Measurements from ENCODE around the gene AK5.
"Not testable (repeated sequence)": the region's sequence is repeated elsewhere in the genome, so short reads cannot be mapped to it uniquely, and the experiment has no call there.

Gene AK5

DNA sequence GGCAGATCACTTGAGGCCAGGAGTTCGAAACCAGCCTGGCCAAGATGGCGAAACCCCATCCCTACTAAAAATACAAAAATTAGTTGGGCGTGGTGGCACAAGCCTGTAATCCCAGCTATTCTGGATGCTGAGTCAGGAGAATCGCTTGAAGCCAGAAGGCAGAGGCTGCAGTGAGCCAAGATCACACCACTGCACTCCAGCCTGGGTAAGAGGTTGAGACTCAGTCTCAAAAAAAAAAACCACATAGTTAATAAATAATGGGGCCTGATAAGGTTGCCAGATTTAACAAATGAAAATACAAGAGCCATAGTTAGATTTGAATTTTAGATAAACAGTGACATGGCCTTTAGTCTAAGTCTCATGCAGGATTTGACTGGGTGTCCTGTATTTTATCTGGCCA, 225.0 kb downstream of the AK5 start:
- no peak for DNase-seq (ENCODE audit: low spot score)

DNA sequence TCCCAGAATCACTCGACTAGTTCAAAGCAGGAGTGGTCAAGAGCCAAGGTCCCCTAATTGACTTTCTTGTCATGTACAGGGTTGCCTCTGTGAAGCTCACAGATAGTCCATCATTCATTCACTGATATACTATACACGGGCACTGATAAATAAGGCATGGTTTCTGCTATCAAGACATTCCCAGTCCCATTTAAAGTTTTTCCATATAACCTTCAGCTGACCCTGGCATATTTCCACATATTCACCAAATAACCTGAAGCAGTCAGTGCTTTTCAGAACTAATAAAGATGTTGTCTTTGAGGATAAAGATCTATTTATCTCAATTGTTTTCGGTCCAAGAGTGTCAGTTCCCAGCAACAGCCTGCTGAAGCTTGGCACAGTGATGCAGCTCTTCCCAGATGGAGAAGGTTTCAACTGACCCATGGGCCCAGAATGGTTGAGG, 227.3 kb downstream of the AK5 start:
- DNase-seq (ENCODE audit: low spot score), result no peak

DNA sequence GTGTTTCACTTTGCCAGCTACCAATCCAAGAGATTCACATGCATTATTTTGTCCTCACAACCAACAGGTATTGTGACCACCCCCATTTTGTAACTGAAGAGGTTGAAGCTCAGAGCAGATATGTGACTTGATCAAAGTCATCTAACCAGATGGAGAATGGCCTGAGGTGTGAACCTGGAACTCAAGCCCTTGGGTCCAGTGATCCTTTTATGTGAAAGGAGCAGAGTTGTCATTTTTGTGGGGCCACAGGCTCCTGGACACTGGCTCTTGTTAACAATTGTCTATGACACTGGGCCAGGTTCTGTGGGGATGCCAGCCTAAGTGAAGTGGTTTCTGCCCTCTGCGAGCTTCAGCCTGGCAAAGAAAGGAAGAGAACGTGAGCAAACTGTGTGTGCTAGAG, 228.1 kb downstream of the AK5 start:
- no peak for DNase-seq (ENCODE audit: low spot score)

DNA sequence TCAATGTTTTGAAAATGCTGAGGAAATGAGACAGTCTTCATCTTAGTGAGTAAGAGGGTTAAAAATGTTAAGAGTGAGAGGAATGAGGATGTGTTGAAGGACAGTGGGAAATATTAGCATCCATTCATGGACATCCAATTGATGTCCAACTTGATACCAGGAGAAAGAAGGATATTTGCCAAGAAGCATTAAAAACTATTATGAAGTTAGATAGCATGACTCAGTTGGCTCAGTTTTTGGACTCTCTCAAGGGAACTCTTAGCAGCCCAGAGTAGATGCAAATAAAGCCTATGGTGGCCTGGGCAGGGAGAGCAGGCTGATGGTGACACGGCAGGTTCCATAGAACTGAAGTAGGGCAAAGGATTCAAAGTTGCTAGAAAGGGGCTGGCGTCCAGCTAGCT, 229.6 kb downstream of the AK5 start:
- no peak for DNase-seq (ENCODE audit: low spot score)

DNA sequence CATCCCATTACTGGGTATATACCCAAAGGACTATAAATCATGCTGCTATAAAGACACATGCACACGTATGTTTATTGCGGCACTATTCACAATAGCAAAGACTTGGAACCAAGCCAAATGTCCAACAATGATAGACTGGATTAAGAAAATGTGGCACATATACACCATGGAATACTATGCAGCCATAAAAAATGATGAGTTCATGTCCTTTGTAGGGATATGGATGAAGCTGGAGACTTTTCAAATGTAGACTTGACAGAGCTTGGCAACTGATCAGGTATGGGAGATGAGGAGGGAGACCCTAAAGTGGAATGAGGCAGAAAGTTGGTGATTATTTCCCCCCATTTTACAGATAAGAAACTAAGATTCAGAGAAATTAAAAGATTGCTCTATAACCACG, 230.8 kb downstream of the AK5 start:
- not testable (repeated sequence) for DNase-seq (ENCODE audit: low spot score)

DNA sequence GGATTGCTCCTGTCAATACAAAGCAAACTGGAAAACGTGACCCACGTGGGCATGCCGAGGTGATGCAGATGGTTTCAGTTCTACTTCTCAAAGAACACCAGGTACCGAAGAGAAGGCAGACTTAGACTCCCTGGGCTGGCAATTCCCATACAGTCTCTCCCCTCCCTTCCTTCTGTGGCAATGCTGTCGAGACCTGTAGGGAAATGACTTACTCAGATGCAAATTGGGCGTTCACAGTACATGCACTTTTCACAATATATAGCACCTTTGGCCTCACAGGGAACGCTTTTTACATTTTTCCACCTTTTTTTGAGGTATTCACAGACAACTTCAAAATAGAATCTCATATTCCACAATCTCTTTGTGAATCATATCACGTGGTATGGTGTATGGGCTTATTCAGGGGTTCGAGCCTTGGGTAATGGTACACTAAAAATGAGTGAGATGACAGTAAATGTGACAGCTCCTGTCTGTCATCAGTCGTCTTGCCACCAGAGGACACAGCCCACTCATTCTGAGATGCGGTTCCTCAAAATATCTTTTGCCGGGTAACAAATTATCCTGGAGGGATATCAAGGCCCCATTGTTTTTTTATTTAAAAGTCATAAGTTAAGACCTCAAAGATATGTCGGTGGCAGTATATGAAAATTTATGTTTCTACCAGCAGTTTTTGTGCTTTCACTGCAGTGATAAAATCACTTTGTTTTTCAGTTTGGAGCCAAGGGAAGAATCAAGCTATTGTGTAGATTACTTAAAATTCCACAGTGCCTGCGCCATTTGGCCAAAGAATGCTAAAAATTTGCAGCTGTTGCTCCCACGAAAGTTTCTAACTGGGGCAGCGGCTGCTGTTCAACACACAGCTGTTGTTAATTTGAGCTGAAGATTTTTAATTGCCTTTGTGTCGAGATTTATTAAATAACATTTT, 232.3 kb downstream of the AK5 start:
- DNase-seq (ENCODE audit: low spot score), result no peak

DNA sequence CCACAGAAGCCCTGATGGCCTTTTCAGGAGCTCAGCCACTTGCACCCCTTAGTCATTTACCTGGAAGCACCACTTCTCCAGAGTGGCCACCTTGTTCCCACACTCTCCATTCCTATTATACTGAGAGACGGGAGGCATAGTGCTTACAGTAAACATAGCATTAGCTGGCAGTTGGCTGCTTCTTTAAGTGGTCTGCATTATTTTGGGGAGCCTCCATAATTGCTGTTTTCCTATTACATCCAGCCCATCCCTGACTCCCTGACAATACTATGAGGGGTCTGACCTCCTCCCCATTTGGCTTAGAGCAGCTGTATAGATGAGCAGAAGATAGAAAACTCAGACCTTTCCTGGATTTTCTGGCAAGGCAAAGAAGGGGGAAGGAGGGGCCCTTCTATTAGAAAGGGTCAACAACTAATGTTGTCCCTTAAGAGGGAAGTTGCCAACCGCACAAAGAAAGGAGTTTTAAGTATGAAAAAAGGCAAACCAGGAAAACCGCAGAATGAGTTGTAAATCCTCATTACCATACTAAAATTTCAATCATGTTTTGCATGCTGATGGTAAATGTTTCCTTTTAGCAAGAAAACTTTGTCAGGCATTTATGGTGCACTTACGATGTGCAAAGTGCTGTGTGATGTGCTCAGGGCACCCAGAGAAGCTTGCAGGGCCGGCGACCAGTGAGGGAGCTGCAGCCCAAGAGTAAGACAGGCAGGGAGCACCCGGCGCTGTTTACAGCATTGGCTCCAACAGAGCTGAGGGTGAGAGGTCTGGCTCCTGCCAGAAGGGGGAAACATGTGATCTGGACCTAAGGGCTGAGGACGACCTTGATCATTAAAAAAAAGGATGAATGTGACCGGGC, 233.3 kb downstream of the AK5 start:
- no peak for DNase-seq (ENCODE audit: low spot score)

DNA sequence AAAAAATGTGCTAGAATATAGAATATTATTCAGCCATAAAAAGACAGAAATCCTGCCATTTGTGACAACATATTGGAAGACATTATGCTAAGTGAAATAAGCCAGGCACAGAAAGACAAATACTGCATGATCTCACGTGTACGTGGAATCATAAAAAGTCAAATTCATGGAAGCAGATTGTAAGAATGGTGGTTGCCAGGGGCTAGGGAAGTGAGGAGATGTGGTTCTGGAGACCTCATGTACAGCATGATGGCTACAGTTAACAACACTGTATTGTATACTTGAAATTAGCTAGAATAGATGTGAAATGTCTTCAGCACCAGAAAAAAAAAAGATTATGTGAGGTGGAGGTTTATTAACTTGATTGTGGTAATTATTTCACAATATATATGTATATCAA, 234.3 kb downstream of the AK5 start:
- DNase-seq (ENCODE audit: low spot score), result no peak

DNA sequence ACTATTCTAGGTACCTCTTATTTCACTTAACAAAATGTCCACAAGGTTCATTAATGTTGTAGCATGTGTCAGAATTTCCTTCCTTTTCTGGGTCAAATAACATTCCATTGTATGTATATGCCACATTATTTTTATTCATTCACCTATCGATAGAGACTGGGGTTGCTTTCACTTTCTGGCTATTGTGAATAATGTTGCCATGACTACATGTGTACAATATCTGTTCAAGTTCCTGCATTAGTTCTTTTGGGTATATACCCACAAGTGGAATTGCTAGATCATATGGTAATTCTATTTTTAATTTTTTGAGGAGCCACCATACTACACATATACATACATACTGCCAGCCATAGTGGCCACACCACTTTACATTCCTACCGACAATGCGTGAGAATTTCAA, 242.2 kb downstream of the AK5 start:
- DNase-seq (ENCODE audit: low spot score), result no peak

DNA sequence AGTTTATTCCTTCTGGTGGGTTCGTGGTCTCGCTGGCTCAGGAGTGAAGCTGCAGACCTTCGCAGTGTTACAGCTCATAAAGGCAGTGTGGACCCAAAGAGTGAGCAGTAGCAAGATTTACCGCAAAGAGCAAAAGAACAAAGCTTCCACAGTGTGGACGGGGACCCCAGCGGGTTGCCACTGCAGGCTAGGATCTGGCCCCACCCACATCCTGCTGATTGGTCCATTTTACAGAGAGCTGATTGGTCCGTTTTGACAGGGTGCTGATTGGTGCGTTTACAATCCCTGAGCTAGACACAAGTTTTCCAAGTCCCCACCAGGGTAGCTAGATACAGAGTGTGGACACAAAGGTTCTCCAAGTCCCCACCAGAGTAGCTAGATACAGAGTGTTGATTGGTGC, 249.3 kb downstream of the AK5 start:
- not testable (repeated sequence) for DNase-seq (ENCODE audit: low spot score)

DNA sequence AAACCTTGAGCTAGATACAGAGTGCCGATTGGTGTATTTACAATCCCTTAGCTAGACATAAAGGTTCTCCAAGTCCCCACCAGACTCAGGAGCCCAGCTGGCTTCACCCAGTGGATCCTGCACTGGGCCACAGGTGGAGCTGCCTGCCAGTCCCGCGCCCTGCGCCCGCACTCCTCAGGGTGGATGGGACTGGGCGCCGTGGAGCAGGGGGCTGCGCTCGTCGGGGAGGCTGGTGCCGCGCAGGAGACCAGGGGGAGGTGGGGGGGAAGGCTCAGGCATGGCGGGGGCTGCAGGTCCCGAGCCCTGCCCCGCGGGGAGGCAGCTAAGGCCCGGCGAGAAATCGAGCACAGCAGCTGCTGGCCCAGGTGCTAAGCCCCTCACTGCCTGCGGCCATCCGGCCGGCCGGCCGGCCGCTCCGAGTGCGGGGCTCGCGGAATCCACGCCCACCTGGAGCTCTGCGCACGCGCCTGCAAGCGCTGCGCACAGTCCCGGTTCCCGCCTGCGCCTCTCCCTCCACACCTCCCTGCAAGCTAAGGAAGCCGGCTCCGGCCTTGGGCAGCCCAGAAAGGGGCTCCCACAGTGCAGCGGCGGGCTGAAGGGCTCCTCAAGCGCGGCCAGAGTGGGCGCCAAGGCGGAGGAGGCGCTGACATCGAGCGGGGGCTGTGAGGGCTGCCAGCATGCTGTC, 249.9 kb downstream of the AK5 start:
- DNase-seq (ENCODE audit: low spot score), result not testable (repeated sequence)

DNA sequence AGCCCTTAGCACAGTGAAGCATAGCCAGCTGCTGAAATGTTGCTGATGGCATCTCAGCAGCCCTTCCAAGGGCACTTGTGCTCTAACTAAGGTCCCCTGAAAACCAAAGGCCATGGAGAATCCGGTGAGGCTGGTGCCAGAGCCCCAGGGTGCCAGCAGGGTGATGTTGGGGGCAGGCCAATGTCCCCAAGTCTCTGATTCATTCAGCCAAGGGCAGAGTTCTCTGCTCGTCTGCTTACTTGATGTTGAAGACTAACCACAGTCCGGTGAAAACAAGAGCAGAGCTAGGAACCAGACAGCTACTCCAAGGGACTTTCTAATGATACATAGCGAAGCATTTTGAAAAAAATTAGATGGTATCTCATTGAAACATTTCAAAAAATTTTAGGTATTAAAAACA, 250.8 kb downstream of the AK5 start:
- DNase-seq (ENCODE audit: low spot score), result no peak

DNA sequence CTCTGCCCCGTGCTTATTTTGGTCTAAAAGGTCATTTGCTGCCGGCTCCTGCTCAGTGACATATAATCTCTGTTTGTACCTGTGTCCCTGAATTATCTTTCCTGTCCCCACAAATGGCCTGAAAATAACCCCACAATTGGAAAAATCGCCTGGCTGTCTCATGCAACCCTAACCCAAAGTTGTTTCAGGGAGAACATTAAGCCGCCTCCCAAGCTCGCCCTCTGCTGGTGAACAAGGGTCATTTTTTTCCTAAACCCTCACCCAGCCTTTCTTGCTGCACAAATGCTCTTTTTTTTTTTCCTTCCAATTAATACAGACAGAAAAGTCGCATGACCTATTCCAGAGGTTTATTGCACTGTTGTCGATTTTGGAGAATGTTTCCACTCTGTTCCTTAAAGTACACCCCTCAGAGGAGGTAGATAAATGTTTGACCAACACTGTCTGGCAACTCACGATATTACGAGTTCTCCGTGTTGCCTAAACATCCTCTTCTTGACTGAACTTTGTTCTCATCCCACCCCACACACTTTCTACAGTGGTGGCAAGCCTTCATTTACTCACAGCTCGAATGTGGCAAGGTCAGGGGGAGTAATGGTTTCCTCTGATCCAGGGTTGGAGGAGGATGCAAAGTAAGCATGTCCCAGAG, 252.0 kb downstream of the AK5 start:
- peak; percentile 59 for DNase-seq (ENCODE audit: low spot score)

DNA sequence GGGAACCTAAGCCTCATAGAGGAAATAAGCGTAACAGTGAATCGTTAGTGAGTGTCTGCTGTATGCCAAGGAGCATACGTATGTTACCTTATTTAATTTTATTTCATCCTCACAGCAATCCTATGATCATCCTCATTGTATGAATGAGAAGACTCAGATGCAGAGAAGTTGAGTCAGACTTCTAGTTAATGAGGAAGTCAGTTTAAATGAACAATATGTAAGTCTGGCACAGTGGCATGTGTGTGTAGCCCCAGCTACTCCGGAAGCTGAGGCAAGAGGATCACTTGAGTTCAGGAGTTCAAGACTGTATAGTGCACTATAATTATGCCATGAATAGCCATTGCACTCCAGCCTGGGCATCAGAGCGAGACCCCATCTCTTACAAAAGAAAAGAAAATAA, 252.6 kb downstream of the AK5 start:
- no peak for DNase-seq (ENCODE audit: low spot score)

DNA sequence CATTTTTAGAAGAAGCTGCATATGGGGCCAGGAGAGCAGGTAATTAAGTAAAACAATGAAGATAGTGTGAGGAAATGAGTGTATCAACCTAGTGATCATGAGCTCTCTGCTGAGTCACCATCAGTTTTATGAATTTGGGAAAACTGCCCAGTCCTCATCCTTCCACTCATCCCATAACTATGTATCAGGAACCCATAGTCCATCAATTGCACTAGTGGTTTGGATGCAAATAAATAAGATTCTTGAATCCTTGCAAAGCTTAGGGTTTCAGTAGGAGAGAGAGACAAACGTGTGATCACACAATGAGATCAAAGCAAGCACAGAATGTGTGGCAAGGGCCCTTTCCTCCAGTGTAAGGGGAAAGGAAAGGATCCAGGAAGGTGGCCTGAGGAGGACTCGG, 255.0 kb downstream of the AK5 start:
- no peak for DNase-seq (ENCODE audit: low spot score)

DNA sequence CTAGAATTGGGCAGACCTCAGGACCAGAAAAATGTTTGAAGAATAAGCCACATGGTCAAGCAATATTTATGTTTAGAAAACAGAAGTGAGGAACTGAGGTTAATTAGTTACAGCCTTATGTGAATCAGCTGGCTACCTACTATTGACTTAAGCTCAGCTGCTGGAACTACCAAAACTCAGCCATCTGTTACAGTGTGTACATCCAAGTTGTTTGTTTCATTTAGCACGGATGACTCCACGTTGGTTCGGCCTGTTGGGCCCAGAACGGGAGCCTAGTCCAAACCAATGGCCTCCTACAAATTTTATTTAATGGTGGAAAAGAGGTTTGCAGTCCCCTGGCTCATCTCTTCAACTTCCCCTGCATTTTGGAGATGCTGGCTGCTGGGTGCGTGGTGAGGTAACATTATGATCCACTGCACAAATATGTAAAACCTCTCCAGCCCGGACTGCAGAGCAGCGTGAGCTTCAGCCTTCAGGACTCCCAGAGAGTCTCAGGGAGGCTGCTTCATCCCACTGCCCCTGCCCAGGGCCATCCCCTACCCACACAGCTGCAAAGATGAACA, 257.2 kb downstream of the AK5 start:
- peak; percentile 26 for DNase-seq (ENCODE audit: low spot score)

DNA sequence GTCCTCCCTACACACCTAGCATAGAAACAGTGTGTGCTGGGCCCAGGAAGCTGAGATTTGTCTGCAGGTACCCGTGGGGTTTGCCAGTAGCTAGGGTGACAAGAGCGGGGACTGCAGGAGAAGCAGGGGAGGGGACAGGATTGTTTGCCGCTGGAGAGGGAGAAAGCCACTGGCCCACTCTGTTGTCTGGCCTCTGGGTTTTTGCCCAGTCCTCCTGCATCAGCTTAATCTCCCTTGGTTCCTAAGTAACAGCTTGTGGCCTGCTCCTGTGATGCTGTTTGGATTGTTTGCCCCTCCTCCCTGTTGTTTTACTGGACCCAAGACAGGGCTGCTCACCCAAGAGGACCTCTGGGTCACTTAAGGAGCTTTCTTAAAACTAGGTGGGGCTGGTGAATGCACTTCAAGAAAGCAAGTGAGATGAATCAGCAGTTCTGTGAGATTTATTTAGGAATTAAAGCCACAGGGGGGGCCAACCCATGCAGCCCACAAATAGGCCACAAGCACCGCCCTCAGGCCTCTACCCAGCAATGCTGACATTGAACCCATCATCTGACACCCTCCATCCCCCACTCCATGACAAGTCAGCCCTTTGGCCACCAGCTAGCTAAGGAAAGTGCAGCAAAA, 257.8 kb downstream of the AK5 start:
- DNase-seq (ENCODE audit: low spot score), result no peak

DNA sequence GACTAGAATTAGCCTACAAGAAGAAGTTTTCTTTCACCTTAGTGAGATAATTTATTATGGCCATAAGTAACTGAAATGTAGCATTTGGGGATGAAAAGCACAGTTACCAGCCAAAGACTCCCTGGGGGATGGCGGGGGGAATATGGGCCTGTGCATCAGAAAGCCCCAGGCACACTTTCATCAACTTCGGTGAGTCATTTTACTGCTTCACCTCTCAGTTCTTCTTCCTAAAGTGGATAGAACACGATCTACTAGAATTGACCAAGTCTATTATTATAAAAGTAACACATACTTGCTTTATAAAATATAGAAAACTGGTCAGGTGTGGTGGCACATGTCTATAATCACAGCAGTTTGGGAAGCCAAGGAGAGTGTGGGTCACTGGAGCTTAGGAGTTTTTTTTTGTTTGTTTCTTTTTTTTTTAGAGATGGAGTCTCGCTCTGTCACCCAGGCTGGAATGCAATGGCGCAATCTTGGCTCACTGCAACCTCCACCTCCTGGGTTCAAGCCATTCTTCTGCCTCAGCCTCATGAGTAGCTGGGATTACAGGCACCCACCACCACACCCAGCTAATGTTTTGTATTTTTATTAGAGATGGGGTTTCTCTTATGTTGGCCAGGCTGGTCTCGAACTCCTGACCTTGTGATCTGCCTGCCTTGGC, 258.8 kb downstream of the AK5 start:
- no peak for DNase-seq (ENCODE audit: low spot score)

DNA sequence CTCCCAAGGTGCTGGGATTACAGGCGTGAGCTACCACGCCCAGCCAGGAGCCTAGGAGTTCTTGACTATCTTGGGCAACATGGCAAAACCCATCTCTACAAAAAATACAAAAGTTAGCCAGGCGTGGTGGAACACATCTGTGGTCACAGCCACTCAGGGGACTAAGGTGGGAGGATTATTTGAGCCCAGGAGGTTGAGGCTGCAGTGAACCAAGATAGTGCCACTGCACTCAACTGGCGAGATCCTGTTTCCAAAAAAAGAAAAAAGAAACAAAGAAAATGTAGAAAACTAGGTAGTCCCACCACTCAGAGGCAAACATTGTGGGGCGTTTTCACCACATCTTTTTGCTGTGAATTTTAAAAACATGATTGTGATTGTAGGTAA, 259.3 kb downstream of the AK5 start:
- DNase-seq (ENCODE audit: low spot score), result no peak

DNA sequence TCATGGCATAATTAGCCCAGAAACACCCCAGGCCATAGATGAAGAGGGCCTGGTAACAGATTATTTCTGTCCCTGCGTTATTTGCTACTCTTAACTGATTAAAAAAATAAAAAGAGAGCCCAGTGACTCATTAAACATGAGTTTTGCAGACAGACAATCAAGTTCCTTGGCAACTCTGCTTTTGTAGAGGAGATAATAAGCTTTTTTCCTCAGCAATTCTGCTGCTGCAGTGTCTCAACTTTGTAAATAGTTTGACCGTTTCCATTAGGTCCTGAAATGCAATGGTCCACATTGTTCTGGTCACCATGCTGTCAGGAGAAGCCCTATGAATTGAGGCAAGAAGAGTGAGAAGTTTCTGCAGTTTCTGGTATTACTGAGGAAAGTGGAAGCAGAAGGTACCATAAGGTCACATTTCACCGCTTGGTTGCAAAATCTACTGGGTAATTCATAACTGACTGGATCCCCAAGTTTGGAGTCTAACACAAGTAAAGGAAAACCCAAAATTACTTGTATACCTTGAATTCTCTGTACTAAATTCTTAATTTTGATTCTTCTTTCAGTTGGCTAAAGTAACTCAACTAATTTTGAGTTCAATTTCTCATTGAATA, 261.1 kb downstream of the AK5 start:
- no peak for DNase-seq (ENCODE audit: low spot score)

Measured in HuH-7.5 (cell line).